ENCODE measurements around the gene CCNA2.

Gene CCNA2

DNA sequence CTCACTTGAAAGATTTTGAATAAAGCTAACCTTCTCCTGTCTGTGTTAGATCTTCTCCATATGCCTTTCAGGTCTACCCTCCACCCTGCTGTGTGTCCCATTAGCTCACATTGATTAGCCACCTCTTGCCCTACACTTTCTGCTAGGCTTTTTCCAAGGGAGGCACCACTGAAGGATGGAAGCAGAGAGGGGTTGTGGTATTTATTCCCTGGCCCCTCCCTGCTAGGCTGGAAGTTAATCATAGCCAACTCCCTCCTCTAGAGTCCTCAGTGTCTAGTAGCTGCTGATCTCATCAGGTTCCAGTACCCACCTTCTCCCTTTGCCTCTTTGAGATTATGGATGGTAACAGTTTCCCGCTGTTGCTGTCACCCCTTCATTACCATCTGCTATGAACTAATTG, 49.8 kb downstream of the CCNA2 start:
- no CpG with 5 or more reads among the region's 1 CpG for whole genome bisulfite sequencing
- Histone ChIP-seq H3K23ac (ENCODE audit: low read length in 2 of 2) (no peak overlapping the region), H3K27ac (ENCODE audit: low read length, poor library complexity, severe bottlenecking) (no peak overlapping the region), H3K9ac (ENCODE audit: low read length) (no peak overlapping the region), H3K4ac (ENCODE audit: low read depth in 1 of 2, low read length in 2 of 2) (no peak overlapping the region), H3K18ac (ENCODE audit: low read depth in 1 of 2, low read length in 2 of 2) (no peak overlapping the region), H2AFZ (ENCODE audit: low read depth, low read length) (no peak overlapping the region), H3K14ac (ENCODE audit: low read length in 2 of 2) (no peak overlapping the region), H3K9me3 (ENCODE audit: control insufficient read depth, low read length) (no peaks in the 10 kb centered on the region), H2BK15ac (ENCODE audit: low read depth, poor library complexity, severe bottlenecking) (no peak overlapping the region), H2BK12ac (ENCODE audit: low read length in 2 of 2) (no peak overlapping the region), H3K4me2 (ENCODE audit: low read length, poor library complexity, severe bottlenecking) (no peak overlapping the region), H3K79me1 (replicated peaks; ENCODE audit: low read length, poor library complexity, severe bottlenecking) (no peaks in the 10 kb centered on the region), H3K4me3 (ENCODE audit: insufficient read depth in 1 of 2, low read depth in 1 of 2, low read length in 2 of 2) (no peak overlapping the region), H2BK5ac (ENCODE audit: low read depth, low read length, poor library complexity, severe bottlenecking) (no peak overlapping the region), H4K91ac (ENCODE audit: low read length) (no peak overlapping the region), H3K4me1 (ENCODE audit: control insufficient read depth, insufficient read depth, low read depth, low read length) (no peaks in the 10 kb centered on the region), H2AK5ac (ENCODE audit: low read length, severe bottlenecking) (no peak overlapping the region), H3K36me3 (ENCODE audit: control insufficient read depth in 1 of 2, insufficient read depth in 2 of 2, low read depth in 1 of 2, low read length in 2 of 2) (no peaks in the 10 kb centered on the region), H3K27me3 (ENCODE audit: control insufficient read depth in 1 of 2, insufficient read depth in 1 of 2, low read length in 2 of 2) (peaks cover 1 to 8% of the 10 kb centered on the region in 2 experiments), H2BK120ac (ENCODE audit: low read depth, low read length) (no peak overlapping the region), H4K8ac (ENCODE audit: low read length) (no peak overlapping the region)
- no peak for DNase-seq

DNA sequence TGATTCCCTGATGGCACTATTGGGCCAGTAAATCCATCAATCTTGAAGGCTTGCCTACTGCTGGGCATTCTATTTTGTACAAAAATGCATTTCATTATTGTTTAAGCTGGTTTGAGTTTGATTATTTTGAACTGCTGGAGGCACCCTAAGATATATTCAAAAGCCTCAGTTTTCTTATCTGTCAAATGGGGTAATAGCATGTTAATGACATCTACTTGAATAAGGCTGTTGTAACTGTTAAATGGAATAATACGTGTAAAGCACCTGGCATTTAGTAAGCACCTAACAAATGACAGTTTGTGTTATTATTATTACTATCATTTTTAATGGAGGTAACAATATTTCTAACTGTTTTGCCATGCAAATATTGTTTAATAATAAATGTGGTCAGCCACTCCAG, 51.8 kb downstream of the CCNA2 start:
- Histone ChIP-seq H2BK12ac (ENCODE audit: low read length in 2 of 2) (no peak overlapping the region), H3K27me3 (ENCODE audit: control insufficient read depth in 1 of 2, insufficient read depth in 1 of 2, low read length in 2 of 2) (peaks cover 3 to 8% of the 10 kb centered on the region in 2 experiments), H2BK120ac (ENCODE audit: low read depth, low read length) (no peak overlapping the region), H3K23ac (ENCODE audit: low read length in 2 of 2) (no peak overlapping the region), H3K27ac (ENCODE audit: low read length, poor library complexity, severe bottlenecking) (no peak overlapping the region), H3K4ac (ENCODE audit: low read depth in 1 of 2, low read length in 2 of 2) (no peak overlapping the region), H2BK15ac (ENCODE audit: low read depth, poor library complexity, severe bottlenecking) (no peak overlapping the region), H2AK5ac (ENCODE audit: low read length, severe bottlenecking) (no peak overlapping the region), H3K4me2 (ENCODE audit: low read length, poor library complexity, severe bottlenecking) (no peak overlapping the region), H3K14ac (ENCODE audit: low read length in 2 of 2) (no peak overlapping the region), H3K36me3 (ENCODE audit: control insufficient read depth in 1 of 2, insufficient read depth in 2 of 2, low read depth in 1 of 2, low read length in 2 of 2) (no peaks in the 10 kb centered on the region), H3K18ac (ENCODE audit: low read depth in 1 of 2, low read length in 2 of 2) (no peak overlapping the region), H3K9ac (ENCODE audit: low read length) (no peak overlapping the region), H3K4me1 (ENCODE audit: control insufficient read depth, insufficient read depth, low read depth, low read length) (no peaks in the 10 kb centered on the region), H4K8ac (ENCODE audit: low read length) (no peak overlapping the region), H2BK5ac (ENCODE audit: low read depth, low read length, poor library complexity, severe bottlenecking) (no peak overlapping the region), H3K79me1 (replicated peaks; ENCODE audit: low read length, poor library complexity, severe bottlenecking) (no peaks in the 10 kb centered on the region), H4K91ac (ENCODE audit: low read length) (no peak overlapping the region), H3K9me3 (ENCODE audit: control insufficient read depth, low read length) (no peaks in the 10 kb centered on the region), H2AFZ (ENCODE audit: low read depth, low read length) (no peak overlapping the region), H3K4me3 (ENCODE audit: insufficient read depth in 1 of 2, low read depth in 1 of 2, low read length in 2 of 2) (no peak overlapping the region)
- DNase-seq = no peak
- WGBS = no CpG with 5 or more reads among the region's 1 CpG

- H2BK5ac ChIP-seq (ENCODE audit: low read depth, low read length, poor library complexity, severe bottlenecking) = no peak overlapping the region
- H3K36me3 ChIP-seq (ENCODE audit: control insufficient read depth in 1 of 2, insufficient read depth in 2 of 2, low read depth in 1 of 2, low read length in 2 of 2) = peaks cover 0 to 3% of the 10 kb centered on the region in 2 experiments
- H2BK12ac ChIP-seq (ENCODE audit: low read length in 2 of 2) = no peak overlapping the region
- peaks cover 9% of the 10 kb centered on the region for H3K4me1 ChIP-seq (ENCODE audit: control insufficient read depth, insufficient read depth, low read depth, low read length)
- H3K14ac ChIP-seq (ENCODE audit: low read length in 2 of 2) = no peak overlapping the region
- no peak overlapping the region for H3K4me2 ChIP-seq (ENCODE audit: low read length, poor library complexity, severe bottlenecking)
- WGBS = 100% methylated on average over 2 of the region's 2 CpGs
- H2BK15ac ChIP-seq (ENCODE audit: low read depth, poor library complexity, severe bottlenecking) = no peak overlapping the region
- H2BK120ac ChIP-seq (ENCODE audit: low read depth, low read length) = no peak overlapping the region
- no peak overlapping the region for H3K27ac ChIP-seq (ENCODE audit: low read length, poor library complexity, severe bottlenecking)
- H3K18ac ChIP-seq (ENCODE audit: low read depth in 1 of 2, low read length in 2 of 2) = no peak overlapping the region
- no peak overlapping the region for H4K91ac ChIP-seq (ENCODE audit: low read length)
- no peak overlapping the region for H3K9ac ChIP-seq (ENCODE audit: low read length)
- H3K79me1 ChIP-seq (replicated peaks; ENCODE audit: low read length, poor library complexity, severe bottlenecking) = no peaks in the 10 kb centered on the region
- no peak overlapping the region for H2AK5ac ChIP-seq (ENCODE audit: low read length, severe bottlenecking)
- DNase-seq = no peak
- H3K9me3 ChIP-seq (ENCODE audit: control insufficient read depth, low read length) = no peaks in the 10 kb centered on the region
- no peak overlapping the region for H3K4ac ChIP-seq (ENCODE audit: low read depth in 1 of 2, low read length in 2 of 2)
- no peak overlapping the region for H3K23ac ChIP-seq (ENCODE audit: low read length in 2 of 2)
- no peak overlapping the region for H3K4me3 ChIP-seq (ENCODE audit: insufficient read depth in 1 of 2, low read depth in 1 of 2, low read length in 2 of 2)
- H4K8ac ChIP-seq (ENCODE audit: low read length) = no peak overlapping the region
- H2AFZ ChIP-seq (ENCODE audit: low read depth, low read length) = no peak overlapping the region
- H3K27me3 ChIP-seq (ENCODE audit: control insufficient read depth in 1 of 2, insufficient read depth in 1 of 2, low read length in 2 of 2) = peaks cover 19 to 24% of the 10 kb centered on the region in 2 experiments
Observed at GRCh38 chr4:121769341-121769740, 54.3 kb downstream of the CCNA2 start.

DNA sequence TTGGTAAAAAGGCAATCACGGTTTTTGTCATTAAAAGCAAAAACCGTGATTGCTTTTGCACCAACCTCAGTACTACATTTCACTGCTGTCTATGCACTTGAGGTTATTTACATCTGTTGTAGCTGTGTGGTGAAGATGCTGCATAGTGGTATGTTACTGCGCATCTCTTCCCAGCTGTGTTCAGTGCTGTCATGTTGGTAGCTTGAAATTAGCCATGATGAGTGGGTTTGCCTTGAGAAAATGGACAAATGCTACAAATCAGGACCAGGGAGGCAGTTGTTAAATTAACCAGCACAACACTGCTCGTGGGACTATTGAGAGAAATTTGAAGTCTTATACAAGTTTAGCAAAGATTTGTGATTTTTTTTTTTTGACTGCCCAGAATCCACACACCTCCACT, 56.5 kb downstream of the CCNA2 start:
- no peak overlapping the region for H4K91ac ChIP-seq (ENCODE audit: low read length)
- no peak overlapping the region for H3K9ac ChIP-seq (ENCODE audit: low read length)
- no peak overlapping the region for H2AK5ac ChIP-seq (ENCODE audit: low read length, severe bottlenecking)
- WGBS = 93% methylated on average over 3 of the region's 4 CpGs
- no peak overlapping the region for H3K18ac ChIP-seq (ENCODE audit: low read depth in 1 of 2, low read length in 2 of 2)
- H3K79me1 ChIP-seq (replicated peaks; ENCODE audit: low read length, poor library complexity, severe bottlenecking) = no peaks in the 10 kb centered on the region
- H2BK120ac ChIP-seq (ENCODE audit: low read depth, low read length) = no peak overlapping the region
- no peaks in the 10 kb centered on the region for H3K9me3 ChIP-seq (ENCODE audit: control insufficient read depth, low read length)
- peaks cover 24 to 33% of the 10 kb centered on the region in 2 experiments for H3K27me3 ChIP-seq (ENCODE audit: control insufficient read depth in 1 of 2, insufficient read depth in 1 of 2, low read length in 2 of 2)
- no peak overlapping the region for H2BK12ac ChIP-seq (ENCODE audit: low read length in 2 of 2)
- no peak overlapping the region for H2AFZ ChIP-seq (ENCODE audit: low read depth, low read length)
- H3K36me3 ChIP-seq (ENCODE audit: control insufficient read depth in 1 of 2, insufficient read depth in 2 of 2, low read depth in 1 of 2, low read length in 2 of 2) = peaks cover 0 to 3% of the 10 kb centered on the region in 2 experiments
- no peak overlapping the region for H3K4me3 ChIP-seq (ENCODE audit: insufficient read depth in 1 of 2, low read depth in 1 of 2, low read length in 2 of 2)
- H3K4me2 ChIP-seq (ENCODE audit: low read length, poor library complexity, severe bottlenecking) = no peak overlapping the region
- no peak overlapping the region for H2BK5ac ChIP-seq (ENCODE audit: low read depth, low read length, poor library complexity, severe bottlenecking)
- no peak overlapping the region for H4K8ac ChIP-seq (ENCODE audit: low read length)
- no peak overlapping the region for H3K27ac ChIP-seq (ENCODE audit: low read length, poor library complexity, severe bottlenecking)
- peaks cover 9% of the 10 kb centered on the region for H3K4me1 ChIP-seq (ENCODE audit: control insufficient read depth, insufficient read depth, low read depth, low read length)
- H3K14ac ChIP-seq (ENCODE audit: low read length in 2 of 2) = no peak overlapping the region
- no peak overlapping the region for H2BK15ac ChIP-seq (ENCODE audit: low read depth, poor library complexity, severe bottlenecking)
- H3K4ac ChIP-seq (ENCODE audit: low read depth in 1 of 2, low read length in 2 of 2) = no peak overlapping the region
- DNase-seq = no peak
- H3K23ac ChIP-seq (ENCODE audit: low read length in 2 of 2) = no peak overlapping the region

All from mesenchymal stem cell (in vitro differentiated cells and primary cell).